ENCODE results near the gene ZNF276. TPM values are rescaled to one million over a fixed set of nuclear protein-coding genes. Genes with fewer than 3 reads are reported as not detected.
A peak's percentile ranks its signal among the peaks of the same experiment; 100 is the strongest.

Gene ZNF276
- total and polyA plus RNA-seq, 2 donors (not counting 1 experiment from before 2014, with no cell fraction given), result 82.7 to 110 TPM

GRCh38 chr16:89721546-89722391, 432 bp downstream of the ZNF276 start:
- peaks cover 0 to 30% of the 10 kb centered on the region in 2 experiments for H3K36me3 ChIP-seq (replicated peaks in 1 of 2; ENCODE audit: control extremely low read depth in 1 of 2, control insufficient read depth in 1 of 2, extremely low read depth in 1 of 2, insufficient read depth in 2 of 2, low read length in 1 of 2)
- ATAC-seq (ENCODE audit: low read depth) (peak; percentile 54), DNase-seq (peak; percentile 90)
- TF ChIP-seq, protein P1, sequence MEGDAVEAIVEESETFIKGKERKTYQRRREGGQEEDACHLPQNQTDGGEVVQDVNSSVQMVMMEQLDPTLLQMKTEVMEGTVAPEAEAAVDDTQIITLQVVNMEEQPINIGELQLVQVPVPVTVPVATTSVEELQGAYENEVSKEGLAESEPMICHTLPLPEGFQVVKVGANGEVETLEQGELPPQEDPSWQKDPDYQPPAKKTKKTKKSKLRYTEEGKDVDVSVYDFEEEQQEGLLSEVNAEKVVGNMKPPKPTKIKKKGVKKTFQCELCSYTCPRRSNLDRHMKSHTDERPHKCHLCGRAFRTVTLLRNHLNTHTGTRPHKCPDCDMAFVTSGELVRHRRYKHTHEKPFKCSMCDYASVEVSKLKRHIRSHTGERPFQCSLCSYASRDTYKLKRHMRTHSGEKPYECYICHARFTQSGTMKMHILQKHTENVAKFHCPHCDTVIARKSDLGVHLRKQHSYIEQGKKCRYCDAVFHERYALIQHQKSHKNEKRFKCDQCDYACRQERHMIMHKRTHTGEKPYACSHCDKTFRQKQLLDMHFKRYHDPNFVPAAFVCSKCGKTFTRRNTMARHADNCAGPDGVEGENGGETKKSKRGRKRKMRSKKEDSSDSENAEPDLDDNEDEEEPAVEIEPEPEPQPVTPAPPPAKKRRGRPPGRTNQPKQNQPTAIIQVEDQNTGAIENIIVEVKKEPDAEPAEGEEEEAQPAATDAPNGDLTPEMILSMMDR (IDR thresholded peaks at IDR 0.05), result no peak
- no peak for TF ChIP-seq EZH2 (IDR thresholded peaks at IDR 0.05; ENCODE audit: borderline replicate concordance, insufficient read depth, low read depth, low read length, poor library complexity, severe bottlenecking)
- peak overlapping the region; percentile 61 to 97 (median 72) for H3K4me3 ChIP-seq (ENCODE audit: control extremely low read depth in 1 of 5, extremely low read depth in 1 of 5, insufficient read depth in 1 of 5, low read depth in 2 of 5, low read length in 4 of 5)
- ChIA-PET POLR2A (no interaction called here), CTCF (no interaction called here)
- no peaks in the 10 kb centered on the region for H3K9me3 Mint-ChIP-seq (ENCODE audit: insufficient read depth)
- H3K79me2 ChIP-seq (ENCODE audit: control insufficient read depth, insufficient read depth, low read length), result peaks cover 64% of the 10 kb centered on the region
- H2AFZ ChIP-seq (ENCODE audit: insufficient read depth, low read depth, low read length, poor library complexity, severe bottlenecking), result peak overlapping the region; percentile 76
- H3K27ac Mint-ChIP-seq, result peak overlapping the region; percentile 92
- H3K9ac ChIP-seq (ENCODE audit: low read length), result peak overlapping the region; percentile 86
- peak overlapping the region; percentile 88 for H3K4me3 Mint-ChIP-seq
- H3K27me3 Mint-ChIP-seq, result no peaks in the 10 kb centered on the region
- WGBS (ENCODE audit: insufficient coverage), result under 1% methylated on average over 112 of the region's 112 CpGs
- peak overlapping the region; percentile 59 to 92 for H3K27ac ChIP-seq (ENCODE audit: low read length in 2 of 2)
- peaks cover 56% of the 10 kb centered on the region for H4K20me1 ChIP-seq (ENCODE audit: control insufficient read depth, insufficient read depth, low read length, poor library complexity, severe bottlenecking)
- H3K4me1 ChIP-seq (ENCODE audit: control insufficient read depth in 2 of 2, insufficient read depth in 2 of 2, low read length in 2 of 2), result peaks cover 27 to 34% of the 10 kb centered on the region in 2 donors
- peaks cover 26% of the 10 kb centered on the region for H3K4me1 Mint-ChIP-seq
- H3K4me2 ChIP-seq (replicated peaks; ENCODE audit: low read depth, low read length, poor library complexity, severe bottlenecking), result peak overlapping the region; percentile 100
- intact Hi-C loops (cut with micrococcal nuclease), result loop anchor here (1.0 to 5.0 kb wide), 6 partner anchors 10 to 152 kb away; partner anchors contain the start of genes CDK10, FANCA and TCF25
- H3K27me3 ChIP-seq (replicated peaks in 1 of 4; ENCODE audit: control extremely low read depth in 1 of 4, control insufficient read depth in 3 of 4, insufficient read depth in 4 of 4, low read length in 3 of 4), result no peaks in the 10 kb centered on the region
- peaks cover 0 to 3% (median 0%) of the 10 kb centered on the region in 3 donors for H3K9me3 ChIP-seq (ENCODE audit: control extremely low read depth in 1 of 3, control insufficient read depth in 2 of 3, insufficient read depth in 1 of 3, low read length in 2 of 3)

Measured in B cell (primary cell).